Fibroblast of upper back skin (primary cell): ENCODE results near the gene BCL2L14.
"Not testable (repeated sequence)": the region's sequence is repeated elsewhere in the genome, so short reads cannot be mapped to it uniquely, and the experiment has no call there.

Experiments used
- DNase-seq: peaks from one replicate; pipeline ENCODE4 v3.0.0-alpha.2; 2013

BCL2L14 gene

DNA sequence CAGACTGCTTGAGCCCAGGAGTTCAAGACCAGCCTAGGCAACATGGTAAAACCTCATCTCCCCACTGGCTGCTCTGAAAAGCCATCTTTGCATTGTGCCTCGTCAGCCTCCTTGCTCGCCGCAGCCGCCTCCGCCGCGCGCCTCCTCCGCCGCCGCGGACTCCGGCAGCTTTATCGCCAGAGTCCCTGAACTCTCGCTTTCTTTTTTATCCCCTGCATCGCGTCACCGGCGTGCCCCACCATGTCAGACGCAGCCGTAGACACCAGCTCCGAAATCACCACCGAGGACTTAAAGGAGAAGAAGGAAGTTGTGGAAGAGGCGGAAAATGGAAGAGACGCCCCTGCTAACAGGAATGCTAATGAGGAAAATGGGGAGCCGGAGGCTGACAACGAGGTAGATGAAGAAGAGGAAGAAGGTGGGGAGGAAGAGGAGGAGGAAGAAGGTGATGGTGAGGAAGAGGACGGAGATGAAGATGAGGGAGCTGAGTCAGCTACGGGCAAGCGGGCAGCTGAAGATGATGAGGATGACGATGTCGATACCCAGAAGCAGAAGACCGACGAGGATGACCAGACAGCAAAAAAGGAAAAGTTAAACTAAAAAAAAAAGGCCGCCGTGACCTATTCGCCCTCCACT is 40.3 kb downstream of the BCL2L14 start:
- not testable (repeated sequence) for DNase-seq

- DNase-seq, result no peak
These were observed 44.8 kb downstream of the BCL2L14 start for GRCh38 chr12:12115514-12115913.

DNA sequence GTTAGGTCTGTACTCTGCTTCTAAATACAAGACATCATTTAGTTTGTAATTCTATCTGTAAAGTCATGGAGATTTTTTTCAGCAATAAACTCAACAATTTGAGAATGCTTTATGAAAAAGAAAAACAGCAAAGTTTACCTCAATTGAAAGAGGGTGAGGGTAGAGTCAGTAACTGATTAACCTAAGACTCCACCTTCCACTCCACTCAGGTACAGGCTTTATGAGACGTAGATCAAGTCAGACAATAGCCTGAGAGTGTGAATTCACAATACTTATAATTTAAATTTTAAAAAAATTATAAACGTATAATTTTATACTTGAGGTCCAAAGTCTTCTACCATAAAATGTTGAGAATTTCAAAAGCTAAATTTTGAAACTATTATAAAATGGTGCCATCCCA is 45.9 kb downstream of the BCL2L14 start:
- DNase-seq, result no peak

DNA sequence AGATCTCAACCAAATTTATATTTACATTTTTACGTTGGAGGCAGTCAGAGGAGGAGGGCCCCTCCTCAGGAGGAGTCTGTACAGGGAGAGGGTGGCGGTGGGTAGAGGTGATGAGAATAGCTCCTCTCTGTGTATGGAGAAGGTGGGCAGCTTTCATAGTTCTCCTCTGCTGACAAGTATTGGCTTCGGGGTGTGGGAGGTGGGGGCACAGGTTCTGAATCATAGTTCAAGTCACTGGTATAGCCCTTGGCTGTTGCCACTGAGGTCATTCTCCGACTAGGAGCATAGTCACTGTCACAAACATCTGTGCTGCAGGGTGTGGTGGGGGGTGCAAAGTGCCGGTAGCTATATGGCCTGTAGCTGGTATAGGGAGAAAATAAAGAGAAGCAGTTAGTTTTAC is 50.3 kb downstream of the BCL2L14 start:
- DNase-seq, result no peak

DNA sequence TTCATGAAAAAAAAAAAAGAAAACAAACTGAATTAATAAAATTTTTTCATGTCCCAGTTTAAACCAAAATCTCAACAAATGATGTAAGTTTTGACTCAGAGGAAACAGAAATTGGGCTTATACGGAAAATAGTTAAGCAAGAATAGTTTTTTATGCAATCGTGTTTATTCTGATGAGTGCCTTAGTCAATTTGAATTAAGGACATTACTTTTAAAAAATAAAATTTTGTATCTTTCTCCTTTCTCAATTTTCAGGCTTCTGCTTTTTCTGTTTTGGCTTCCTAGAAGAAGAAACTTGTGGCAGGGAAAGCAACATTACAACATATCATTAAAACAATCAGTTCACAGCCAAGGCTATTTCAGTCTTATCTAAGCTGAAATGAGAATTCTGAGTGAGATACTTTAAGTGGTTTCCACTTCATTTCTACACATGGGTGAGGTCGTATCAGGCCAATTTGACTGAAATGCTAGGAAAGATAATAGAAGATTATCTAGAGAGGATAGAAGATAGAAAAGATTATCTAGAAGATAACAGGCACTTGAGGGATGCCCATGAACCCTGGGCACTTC is 52.4 kb downstream of the BCL2L14 start:
- DNase-seq, result no peak

DNA sequence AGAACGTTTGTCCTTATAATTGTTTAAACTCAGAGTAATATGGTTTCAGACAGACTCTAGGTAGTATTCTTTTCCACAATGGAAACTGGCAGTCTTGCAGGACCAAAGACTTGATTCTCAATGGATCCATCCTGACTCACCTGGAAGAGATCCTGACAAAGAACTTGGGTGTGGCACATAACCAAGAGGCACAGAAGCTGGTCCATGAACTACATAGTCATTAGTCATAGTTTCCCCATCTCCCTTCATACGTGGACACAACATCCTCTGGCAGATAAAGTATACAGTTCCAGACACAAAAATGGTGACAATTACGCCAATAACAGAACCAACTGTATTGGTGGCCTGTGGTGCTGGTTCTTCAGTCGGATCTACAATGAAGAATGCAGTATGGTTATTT is 55.8 kb downstream of the BCL2L14 start:
- no peak for DNase-seq

DNA sequence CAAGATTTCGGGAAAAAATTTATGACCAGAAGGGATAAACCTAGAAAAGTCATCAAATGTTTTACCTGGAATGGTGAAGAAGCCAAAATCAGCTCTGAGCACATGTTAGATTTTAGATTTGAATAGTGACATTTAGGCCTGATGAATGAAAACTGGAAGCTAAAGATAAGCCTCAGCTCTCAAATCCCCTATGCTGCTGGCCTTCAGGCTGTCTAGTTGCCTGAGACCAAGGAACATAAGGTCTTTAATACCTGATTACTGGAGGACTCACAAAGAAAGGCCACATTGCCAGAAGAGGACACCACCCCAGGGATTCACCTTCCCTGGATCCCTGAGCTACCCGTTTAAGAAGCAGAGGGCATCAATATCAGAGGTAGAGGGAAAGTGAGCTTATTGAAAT is 56.6 kb downstream of the BCL2L14 start:
- DNase-seq, result no peak

DNA sequence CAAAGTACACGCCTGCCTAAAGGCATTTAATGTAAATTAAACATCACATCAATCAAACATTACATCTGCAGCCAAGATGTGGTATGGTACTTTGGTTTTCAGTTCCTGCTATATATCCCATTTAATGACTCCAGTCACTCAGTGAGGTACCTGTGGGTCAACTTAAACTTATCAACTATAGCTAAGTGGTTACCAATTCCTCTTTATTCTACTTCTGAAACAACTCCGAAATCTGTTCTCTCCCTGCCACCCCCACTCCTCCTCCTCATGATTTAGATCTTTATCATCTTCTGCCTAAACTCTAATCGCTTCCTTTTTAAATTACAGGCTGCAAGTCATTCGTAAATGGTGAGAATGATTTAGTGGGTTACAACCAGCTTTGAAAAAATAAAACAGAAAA is 57.9 kb downstream of the BCL2L14 start:
- no peak for DNase-seq

- DNase-seq, result no peak
These were observed 62.5 kb downstream of the BCL2L14 start for GRCh38 chr12:12133259-12133658.

DNA sequence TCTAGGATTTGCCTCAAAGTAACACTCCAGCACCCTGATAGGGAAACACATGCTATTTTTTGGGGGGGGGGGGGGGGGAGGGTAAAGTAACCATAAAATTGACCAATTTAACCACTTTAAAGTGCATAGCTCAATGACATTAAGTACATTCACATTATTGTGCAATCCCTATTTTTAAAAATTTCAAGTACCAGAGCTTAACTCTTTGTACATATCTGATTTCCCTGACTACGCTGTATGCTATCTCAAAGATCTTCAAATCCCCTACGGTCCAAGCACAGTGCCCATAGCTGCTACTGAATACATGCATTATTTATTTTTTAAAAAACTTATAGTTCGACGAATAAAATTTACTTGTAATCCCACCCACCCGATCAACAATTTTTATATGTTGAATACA is 63.0 kb downstream of the BCL2L14 start:
- DNase-seq, result no peak

DNA sequence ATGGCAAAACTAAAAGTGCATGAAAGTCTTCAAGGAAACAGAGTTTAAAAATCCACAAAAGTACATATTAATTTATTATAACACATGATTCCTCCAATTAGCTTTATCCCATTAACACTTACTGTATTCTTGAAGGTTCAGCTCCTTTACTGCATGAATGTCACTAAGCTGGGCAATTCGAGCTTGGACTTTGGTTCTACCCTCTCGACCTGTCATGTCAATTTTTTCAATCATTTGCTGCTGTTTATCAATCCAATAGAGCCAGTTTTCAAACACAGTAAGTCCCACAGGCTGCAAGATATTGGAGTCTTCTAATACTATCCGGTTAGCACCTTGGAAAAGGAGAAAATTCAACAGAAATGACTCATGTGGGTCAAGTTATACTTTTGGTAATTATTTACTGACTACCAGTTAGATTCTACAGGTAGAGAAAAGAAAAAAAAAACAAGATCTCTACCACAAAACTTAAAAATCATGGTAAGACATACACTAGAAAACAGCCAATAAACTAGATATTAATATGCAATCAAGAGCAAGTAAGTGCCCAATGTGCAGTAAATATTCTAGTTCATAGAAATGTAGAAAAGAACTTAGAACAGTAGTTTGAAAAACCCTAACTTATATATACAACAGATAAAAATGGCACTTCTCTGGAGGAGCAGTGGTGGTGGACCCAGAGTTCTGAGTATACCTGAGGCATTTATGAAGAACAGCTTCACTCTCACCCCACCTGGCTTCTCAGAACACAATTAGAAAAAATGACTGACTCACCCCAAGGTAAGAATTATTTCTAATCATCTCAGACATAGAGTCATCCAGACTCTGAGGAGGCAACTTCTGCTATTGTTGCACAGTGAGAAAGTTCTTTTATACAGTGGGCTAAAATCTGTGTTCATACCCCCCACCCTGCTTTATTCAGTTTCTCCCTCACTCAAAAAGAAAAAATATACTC is 67.7 kb downstream of the BCL2L14 start:
- DNase-seq, result no peak

GRCh38 chr12:12141000-12141399 is 70.3 kb downstream of the BCL2L14 start:
- no peak for DNase-seq

- not testable (repeated sequence) for DNase-seq
These were observed 73.8 kb downstream of the BCL2L14 start for GRCh38 chr12:12144531-12144930.

DNA sequence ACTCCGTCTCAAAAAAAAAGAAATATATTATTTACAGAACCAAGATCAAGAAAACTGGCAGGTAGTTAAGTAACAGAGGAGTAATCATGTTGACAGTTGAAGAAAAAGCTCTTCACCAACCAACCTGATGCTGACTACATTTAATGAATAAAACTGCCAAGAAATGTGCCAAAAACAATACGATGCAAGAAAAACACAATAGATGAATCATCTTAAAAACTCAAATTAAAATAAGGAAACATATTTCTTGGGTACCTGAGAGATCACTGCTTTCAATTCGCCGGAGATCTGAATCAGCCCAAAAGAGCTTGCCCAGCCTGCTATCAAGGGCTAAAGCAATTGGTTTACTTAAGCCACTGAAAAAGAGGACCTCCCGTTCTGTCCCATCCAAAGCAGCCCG is 76.4 kb downstream of the BCL2L14 start:
- DNase-seq, result no peak
